Ovary (tissue), 3 donors: ENCODE results near the gene NOL12.

ENCODE experiments used
- CTCF ChIP-seq, 3 donors: fragments of 450-650 bp in 2 of 3; fragments of 200-600 bp in 1 of 3; IDR thresholded peaks; one replicate each; pipeline versions ENCODE4 v1.5.1 to v1.8.0; 2016 to 2022; ENCODE audit warnings: antibody characterized with exemption in 3 of 3, mild to moderate bottlenecking in 1 of 3
- EP300 ChIP-seq: sonication (generic); formaldehyde crosslinking; IDR thresholded peaks from one replicate; pipeline ENCODE4 v1.6.1; 2017; ENCODE audit warnings: antibody characterized with exemption
- donor health status: DM: no; HTN: no; CAD: no.

- TF ChIP-seq CTCF (IDR thresholded peaks at IDR 0.05) = no peak
- no peak for TF ChIP-seq EP300
Observed at GRCh38 chr22:37662039-37662438, 24.1 kb upstream of the NOL12 start.
